ENCODE measurements around the gene ZNF286A. TPM values are rescaled to one million over a fixed set of nuclear protein-coding genes. Genes with fewer than 3 reads are reported as not detected.

ZNF286A gene
- total RNA-seq, 1 donor from 2014 or later, result 82.3 TPM

DNA sequence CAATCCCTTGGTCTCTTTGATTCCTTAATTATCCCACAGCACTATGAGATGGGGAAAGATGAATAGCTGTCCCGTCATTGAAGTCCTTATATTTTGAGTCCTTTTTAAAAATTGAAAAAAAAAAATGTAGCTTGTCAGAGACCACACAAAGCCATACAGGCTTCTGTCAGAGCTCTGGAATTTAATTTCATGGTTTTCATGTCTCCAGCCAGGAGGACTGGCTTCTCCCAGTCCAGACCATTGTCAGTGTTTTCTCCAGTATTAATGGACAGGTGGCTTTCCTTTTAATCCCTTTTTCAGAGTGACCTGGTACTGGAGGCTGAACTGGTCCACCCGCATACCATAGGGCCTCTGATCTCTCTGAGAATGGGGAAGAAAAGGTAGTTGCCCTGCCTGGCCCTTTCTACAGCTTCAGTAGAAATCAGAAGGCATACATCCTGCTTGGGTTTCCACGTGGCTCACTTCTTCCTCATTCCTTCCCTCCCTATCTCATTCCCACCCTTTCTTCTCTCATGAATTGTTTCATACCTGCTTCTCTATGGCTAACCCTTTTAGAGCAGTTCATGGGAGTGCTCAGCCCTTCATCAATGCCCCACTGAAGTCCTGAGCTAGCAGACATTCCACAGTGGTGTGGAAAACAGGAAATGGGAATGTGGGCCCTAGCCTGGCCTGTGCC is 44.5 kb upstream of the ZNF286A start:
- Mint-ChIP-seq H3K4me3 (ENCODE audit: unreplicated experiment) (peak overlapping the region; percentile 3), H3K9me3 (ENCODE audit: unreplicated experiment) (no peaks in the 10 kb centered on the region), H3K4me1 (ENCODE audit: unreplicated experiment) (peaks cover 56% of the 10 kb centered on the region), H3K27ac (ENCODE audit: unreplicated experiment) (no peak overlapping the region), H3K27me3 (ENCODE audit: unreplicated experiment) (peaks cover 3% of the 10 kb centered on the region), H3K36me3 (ENCODE audit: low read depth, unreplicated experiment) (peaks cover 22% of the 10 kb centered on the region)
- DNase-seq (ENCODE audit: low spot score), result no peak
- TF ChIP-seq, protein P1, sequence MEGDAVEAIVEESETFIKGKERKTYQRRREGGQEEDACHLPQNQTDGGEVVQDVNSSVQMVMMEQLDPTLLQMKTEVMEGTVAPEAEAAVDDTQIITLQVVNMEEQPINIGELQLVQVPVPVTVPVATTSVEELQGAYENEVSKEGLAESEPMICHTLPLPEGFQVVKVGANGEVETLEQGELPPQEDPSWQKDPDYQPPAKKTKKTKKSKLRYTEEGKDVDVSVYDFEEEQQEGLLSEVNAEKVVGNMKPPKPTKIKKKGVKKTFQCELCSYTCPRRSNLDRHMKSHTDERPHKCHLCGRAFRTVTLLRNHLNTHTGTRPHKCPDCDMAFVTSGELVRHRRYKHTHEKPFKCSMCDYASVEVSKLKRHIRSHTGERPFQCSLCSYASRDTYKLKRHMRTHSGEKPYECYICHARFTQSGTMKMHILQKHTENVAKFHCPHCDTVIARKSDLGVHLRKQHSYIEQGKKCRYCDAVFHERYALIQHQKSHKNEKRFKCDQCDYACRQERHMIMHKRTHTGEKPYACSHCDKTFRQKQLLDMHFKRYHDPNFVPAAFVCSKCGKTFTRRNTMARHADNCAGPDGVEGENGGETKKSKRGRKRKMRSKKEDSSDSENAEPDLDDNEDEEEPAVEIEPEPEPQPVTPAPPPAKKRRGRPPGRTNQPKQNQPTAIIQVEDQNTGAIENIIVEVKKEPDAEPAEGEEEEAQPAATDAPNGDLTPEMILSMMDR (IDR thresholded peaks at IDR 0.05; ENCODE audit: unreplicated experiment), result no peak

- Mint-ChIP-seq H3K36me3 (ENCODE audit: low read depth, unreplicated experiment) (peaks cover 15% of the 10 kb centered on the region), H3K27me3 (ENCODE audit: unreplicated experiment) (peaks cover 3% of the 10 kb centered on the region), H3K4me3 (ENCODE audit: unreplicated experiment) (no peak overlapping the region), H3K4me1 (ENCODE audit: unreplicated experiment) (peaks cover 59% of the 10 kb centered on the region), H3K27ac (ENCODE audit: unreplicated experiment) (no peak overlapping the region), H3K9me3 (ENCODE audit: unreplicated experiment) (no peaks in the 10 kb centered on the region)
- no peak for DNase-seq (ENCODE audit: low spot score)
- TF ChIP-seq, protein P1 (IDR thresholded peaks at IDR 0.05; ENCODE audit: unreplicated experiment), result no peak
Measured at GRCh38 chr17:15657868-15658267, 41.7 kb upstream of the ZNF286A start.

- no peak overlapping the region for H3K4me3 Mint-ChIP-seq (ENCODE audit: unreplicated experiment)
- no peak overlapping the region for H3K27ac Mint-ChIP-seq (ENCODE audit: unreplicated experiment)
- H3K4me1 Mint-ChIP-seq (ENCODE audit: unreplicated experiment), result peaks cover 58% of the 10 kb centered on the region
- TF ChIP-seq, protein P1 (IDR thresholded peaks at IDR 0.05; ENCODE audit: unreplicated experiment), result no peak
- H3K36me3 Mint-ChIP-seq (ENCODE audit: low read depth, unreplicated experiment), result peaks cover 16% of the 10 kb centered on the region
- H3K27me3 Mint-ChIP-seq (ENCODE audit: unreplicated experiment), result peaks cover 3% of the 10 kb centered on the region
- no peaks in the 10 kb centered on the region for H3K9me3 Mint-ChIP-seq (ENCODE audit: unreplicated experiment)
- no peak for DNase-seq (ENCODE audit: low spot score)
Measured at GRCh38 chr17:15658296-15658695, 41.3 kb upstream of the ZNF286A start.

- TF ChIP-seq, protein P1 (IDR thresholded peaks at IDR 0.05; ENCODE audit: unreplicated experiment), result no peak
- H3K9me3 Mint-ChIP-seq (ENCODE audit: unreplicated experiment), result no peaks in the 10 kb centered on the region
Measured at GRCh38 chr17:15659236-15659635, 40.3 kb upstream of the ZNF286A start.

GRCh38 chr17:15659663-15660062 is 39.9 kb upstream of the ZNF286A start:
- peaks cover 52% of the 10 kb centered on the region for H3K4me1 Mint-ChIP-seq (ENCODE audit: unreplicated experiment)
- H3K4me3 Mint-ChIP-seq (ENCODE audit: unreplicated experiment), result peak overlapping the region; percentile 11
- H3K27ac Mint-ChIP-seq (ENCODE audit: unreplicated experiment), result peak overlapping the region; percentile 82
- H3K36me3 Mint-ChIP-seq (ENCODE audit: low read depth, unreplicated experiment), result peaks cover 22% of the 10 kb centered on the region
- no peak for DNase-seq (ENCODE audit: low spot score)
- peaks cover 3% of the 10 kb centered on the region for H3K27me3 Mint-ChIP-seq (ENCODE audit: unreplicated experiment)
- H3K9me3 Mint-ChIP-seq (ENCODE audit: unreplicated experiment), result no peaks in the 10 kb centered on the region
- TF ChIP-seq, protein P1 (IDR thresholded peaks at IDR 0.05; ENCODE audit: unreplicated experiment), result no peak

More at GRCh38 chr17:15659236-15659635, 40.3 kb upstream of the ZNF286A start:
- no peak overlapping the region for H3K27ac Mint-ChIP-seq (ENCODE audit: unreplicated experiment)
- H3K4me3 Mint-ChIP-seq (ENCODE audit: unreplicated experiment), result peak overlapping the region; percentile 11
- peaks cover 25% of the 10 kb centered on the region for H3K36me3 Mint-ChIP-seq (ENCODE audit: low read depth, unreplicated experiment)
- DNase-seq (ENCODE audit: low spot score), result no peak
- peaks cover 57% of the 10 kb centered on the region for H3K4me1 Mint-ChIP-seq (ENCODE audit: unreplicated experiment)
- peaks cover 3% of the 10 kb centered on the region for H3K27me3 Mint-ChIP-seq (ENCODE audit: unreplicated experiment)

All from endothelial cell (in vitro differentiated cells).